NCI-H460 (cell line): Measurements from ENCODE around the gene KLF15. TPM values are rescaled to one million over a fixed set of nuclear protein-coding genes. Genes with fewer than 3 reads are reported as not detected.
A peak's percentile ranks its signal among the peaks of the same experiment; 100 is the strongest.
"Not testable (repeated sequence)": the region's sequence is repeated elsewhere in the genome, so short reads cannot be mapped to it uniquely, and the experiment has no call there.

ENCODE experiments used
- DNase-seq: peaks from one replicate; pipeline ENCODE4 v3.0.0-alpha.2; 2016; ENCODE audit warnings: low read depth; ENCODE audit errors: extremely low read depth
- total RNA-seq: library from RNA; depleted of rRNA; stranded (reverse); fragments of >200 nt; shearing (Covaris generic); gene quantifications from 2 replicates; pipeline ENCODE4 v1.2.3, GENCODE V29; 2014

KLF15 gene
- total RNA-seq, 1 experiment from 2014 or later = 1.2 TPM

DNA sequence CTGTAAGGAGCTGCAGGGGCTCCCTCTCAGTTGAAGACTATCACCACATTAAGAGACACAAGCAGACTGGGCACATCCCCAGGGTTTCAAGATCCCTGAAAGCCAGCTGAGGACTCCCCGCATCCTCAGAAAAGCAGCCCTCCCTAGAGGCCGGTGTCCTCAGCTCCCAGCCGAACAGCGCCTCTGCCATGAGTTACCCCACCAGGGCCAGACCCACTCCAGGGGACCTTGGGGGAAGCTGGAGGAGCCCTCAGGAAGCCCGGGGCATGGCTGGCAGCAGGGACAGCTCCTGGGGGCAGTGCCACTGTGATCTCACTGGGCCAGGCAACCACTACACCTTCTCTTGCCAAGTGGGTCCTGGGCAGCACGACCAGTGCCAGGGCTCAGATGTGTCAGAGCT, 8.1 kb downstream of the KLF15 start:
- no peak for DNase-seq

DNA sequence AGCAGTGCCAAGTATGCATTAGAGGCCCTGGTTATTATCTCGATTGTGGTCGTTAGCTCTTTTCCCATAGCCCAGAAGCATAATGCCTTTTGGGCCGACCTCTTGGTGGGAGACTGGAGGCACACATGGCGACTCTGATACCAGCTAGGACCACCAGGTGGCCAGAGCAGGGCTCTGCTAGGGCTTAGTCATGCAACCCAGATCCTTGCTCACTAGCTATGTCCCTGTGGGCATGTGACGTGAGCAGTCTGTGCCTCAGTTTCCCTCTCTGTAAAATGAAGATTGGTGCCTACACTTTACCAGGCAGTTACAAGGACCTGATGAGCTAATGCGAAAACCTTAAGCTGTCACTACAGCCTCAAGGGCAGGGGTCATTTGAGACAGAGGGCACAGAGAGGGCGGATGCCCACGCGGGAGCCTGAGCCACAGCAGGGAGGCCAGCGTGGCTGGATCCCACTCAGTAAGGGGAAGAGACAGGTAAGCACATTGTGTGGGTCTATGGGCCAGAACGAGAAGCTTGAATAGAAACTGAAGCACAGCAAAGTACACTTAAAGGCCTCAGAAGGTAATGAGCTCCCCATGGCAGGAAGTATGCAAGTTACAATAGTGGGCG, 8.8 kb downstream of the KLF15 start:
- DNase-seq = no peak

DNA sequence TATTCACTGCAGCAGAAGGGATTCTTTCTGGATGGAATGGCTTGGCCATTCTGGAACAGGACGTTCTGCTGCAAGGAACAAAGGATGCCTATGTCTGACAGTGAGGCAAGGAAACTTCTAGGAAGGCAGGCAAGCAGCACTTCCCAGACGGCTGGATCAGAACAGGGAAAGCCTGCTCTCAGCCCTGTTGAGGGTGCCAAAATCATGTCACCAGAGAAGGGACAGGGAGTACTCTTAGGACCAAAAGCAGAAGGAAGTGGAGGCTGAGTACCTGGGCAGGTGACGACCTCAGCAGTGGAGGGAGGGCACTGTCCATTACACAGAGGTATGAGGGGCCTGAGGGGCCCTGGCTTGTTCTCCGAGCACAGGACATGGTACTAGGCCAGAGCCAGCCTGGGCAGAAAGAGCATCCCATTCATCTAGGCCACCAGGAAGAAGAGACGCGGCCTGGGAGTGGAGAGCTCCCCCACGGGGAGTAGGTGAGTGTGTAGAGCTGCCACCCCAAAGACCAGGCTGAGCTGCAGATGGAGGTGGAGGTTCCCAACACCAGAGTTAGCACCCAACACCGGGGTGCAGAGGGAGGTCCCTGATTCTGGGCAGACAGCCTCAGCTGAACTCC, 9.6 kb downstream of the KLF15 start:
- DNase-seq = no peak

DNA sequence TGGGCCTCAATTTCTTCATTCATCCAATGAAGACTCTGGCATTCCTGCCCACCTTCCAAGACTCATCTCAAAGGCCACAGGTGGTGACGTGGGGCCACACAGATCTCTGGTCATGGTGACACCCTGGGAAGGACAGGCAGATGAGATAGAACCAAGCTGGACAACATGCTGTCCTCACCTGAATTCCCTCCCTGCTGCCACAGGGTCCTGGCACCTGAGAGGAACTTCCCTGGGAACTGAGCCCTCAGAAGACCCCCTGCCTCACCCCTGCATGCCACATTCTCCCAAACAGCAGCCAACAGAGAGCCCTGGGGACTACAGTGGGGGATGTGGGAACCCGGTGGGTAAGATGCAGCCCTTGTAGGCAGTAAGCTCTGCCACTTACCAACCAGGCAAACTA, 10.7 kb downstream of the KLF15 start:
- no peak for DNase-seq

DNA sequence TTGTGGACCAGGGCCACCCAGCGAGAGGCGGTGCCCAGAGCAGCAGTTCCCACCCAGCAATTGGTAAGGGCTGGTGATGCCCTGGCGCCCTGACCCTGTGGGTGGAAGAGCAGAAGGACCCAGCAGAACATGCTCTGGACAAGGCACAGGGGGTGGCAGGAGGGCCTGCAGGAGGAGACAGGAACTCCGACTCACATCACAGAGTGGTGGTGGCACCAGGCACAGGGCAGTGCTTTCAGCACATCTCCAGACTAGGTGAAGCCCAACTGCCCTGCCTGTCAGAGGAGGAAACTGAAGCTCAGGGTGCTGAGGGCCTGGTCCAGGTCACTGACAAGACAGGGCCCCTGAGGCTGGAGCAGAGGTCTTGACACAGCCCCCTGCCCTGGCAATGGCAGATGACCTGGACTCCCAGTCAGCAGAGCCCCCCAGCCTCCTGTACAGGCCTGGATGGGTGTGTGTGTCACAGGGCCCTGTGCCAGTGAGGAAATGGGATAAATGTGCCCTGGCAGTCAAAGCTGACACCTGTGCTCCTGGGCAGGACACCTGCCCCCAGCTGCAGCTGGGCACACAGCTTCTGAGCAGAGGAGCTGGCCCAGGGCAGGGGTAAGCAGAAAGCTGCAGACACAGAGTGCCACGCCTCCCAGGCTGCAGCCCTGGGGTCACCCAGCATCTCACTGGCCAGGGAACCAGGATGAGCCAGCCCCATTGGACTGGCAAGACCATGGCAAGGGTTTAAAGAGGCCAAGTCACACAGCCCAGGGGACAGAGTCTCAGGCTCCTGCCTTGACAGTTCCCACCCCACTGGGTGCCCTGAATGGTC, 11.4 kb downstream of the KLF15 start:
- DNase-seq = no peak

DNA sequence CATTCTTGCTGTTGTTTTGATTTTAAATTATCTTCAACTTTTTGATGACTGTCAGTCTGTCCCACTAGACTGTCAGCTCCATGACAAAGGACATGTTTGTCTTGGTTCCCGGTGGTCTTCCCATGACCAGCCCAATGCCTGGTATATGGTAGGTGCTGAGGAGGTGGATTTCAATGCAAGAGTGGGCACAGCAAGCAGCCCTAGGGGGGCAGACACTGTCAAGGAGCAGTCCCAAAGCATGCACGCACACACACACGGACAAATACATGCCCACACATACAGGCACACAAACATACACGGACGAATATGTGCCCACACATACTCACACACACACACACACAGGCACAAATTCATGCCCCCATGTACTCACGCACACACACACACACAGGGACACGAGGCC, 12.0 kb downstream of the KLF15 start:
- no peak for DNase-seq

DNA sequence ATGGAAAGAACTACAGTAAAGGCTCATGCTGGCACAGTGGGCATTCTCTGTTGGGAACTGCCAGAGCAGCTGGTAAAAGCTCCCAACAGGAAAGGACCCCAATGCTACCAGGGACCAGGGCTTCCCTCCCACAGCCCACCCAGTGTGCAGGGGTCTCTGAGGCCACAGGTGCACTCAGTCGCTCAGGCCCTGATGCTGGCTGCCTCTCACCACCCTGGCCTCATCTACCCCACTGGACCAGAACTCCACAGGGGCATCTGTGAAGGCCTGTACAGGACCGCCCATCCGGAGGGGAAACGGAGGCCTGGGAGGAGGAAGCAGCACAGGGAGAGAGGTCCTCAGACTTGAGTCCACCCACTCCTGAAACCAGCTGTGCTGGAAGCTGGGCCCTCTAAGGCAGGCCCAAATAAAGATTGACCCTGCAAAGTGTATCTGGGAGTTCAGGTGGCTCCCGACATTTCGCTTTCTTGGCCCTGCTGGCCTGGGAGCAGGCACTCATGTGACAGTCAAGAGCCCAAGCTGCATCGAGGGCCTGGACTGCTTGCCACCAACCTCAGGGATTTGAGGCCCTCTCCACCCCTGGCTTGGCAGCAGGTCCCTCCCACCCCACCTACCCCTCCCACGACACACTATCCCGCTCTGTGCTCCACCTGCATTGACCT, 12.7 kb downstream of the KLF15 start:
- no peak for DNase-seq

DNA sequence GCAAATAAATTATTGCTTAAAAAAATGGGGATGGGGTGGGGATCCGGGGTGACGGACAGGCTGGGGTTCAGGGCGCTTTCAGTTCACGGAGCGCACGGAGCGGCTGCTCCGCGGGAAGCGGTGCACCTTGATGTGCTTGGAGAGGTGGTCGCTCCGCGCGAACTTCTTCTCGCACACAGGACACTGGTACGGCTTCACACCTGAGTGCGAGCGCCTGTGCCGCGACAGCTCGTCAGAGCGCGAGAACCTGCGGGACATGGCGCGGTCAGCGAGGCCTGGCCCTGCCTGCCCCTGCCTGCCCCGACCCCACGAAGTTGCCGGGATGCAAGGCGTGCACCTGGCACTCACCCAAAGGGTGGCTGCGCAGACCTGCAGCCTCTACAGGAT, 13.6 kb downstream of the KLF15 start:
- DNase-seq = no peak

DNA sequence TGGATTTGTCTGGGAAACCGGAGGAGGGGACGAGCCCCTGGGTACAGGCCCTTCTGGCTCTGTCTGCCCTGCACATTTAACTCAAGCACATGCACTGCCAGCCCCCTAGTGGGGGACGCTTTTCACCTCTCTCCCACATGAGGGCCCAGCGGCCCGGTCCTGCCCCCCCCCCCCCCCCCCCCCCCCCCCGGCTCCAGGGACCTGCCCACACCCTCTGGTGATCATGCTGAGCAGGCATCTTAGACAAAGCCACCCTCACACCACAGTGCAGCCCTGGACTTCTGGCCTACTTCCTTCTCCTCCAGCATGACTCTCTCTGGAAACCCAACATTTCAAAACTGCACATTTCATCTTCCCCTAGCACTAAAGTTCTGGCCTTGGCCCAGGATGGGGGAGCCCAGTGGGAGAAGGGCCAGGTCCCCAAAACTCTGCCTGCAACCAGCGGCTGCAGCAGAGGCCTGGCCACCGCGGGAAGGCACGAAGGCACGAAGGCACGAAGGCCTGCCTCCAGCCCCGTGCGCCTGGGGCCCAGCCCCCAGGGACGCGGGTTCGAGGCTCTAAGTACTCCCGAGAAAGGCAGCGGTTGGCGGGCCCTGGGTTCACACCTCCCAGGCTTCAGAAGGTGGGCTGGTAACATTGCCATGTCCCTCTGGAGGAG, 14.1 kb downstream of the KLF15 start:
- DNase-seq = peak; percentile 14

DNA sequence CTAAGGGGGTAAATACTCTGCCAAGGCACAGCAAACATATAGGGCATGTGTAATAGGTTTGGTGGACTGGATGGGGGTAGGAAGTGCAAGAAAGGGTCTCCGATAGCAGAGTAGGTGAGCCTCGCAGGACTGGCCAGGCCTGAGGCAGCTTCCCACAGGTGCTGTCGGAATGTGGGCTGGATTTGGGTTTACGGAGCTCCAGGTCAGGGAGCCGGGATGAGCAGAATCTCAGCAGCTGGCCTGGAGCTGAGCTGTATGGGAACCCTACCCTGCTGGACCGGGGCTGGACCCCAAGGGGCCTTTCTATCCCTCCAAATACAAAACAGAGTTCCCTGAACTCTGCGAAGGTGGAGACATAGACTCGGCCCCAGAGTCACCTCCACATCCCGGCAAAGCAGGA, 15.0 kb downstream of the KLF15 start:
- no peak for DNase-seq

DNA sequence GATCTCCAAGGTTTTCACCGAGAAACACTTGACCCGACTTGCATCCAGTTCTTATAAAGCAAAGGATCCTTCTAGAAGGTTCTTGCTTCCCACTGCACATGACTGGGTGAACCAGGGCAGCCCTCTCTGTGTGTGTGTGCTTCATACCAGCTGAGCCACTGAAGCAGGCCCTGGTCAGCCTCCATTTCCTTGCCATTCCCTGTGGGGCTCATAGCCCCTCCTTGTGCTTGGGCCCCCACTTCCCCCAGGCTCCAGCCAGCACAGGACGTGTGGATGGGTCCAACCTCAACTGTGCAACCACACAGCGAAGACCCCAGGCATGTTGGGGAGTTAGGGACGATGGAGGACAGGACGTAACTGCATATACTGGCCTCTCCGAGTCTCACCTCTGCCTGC, 15.5 kb downstream of the KLF15 start:
- DNase-seq = no peak

DNA sequence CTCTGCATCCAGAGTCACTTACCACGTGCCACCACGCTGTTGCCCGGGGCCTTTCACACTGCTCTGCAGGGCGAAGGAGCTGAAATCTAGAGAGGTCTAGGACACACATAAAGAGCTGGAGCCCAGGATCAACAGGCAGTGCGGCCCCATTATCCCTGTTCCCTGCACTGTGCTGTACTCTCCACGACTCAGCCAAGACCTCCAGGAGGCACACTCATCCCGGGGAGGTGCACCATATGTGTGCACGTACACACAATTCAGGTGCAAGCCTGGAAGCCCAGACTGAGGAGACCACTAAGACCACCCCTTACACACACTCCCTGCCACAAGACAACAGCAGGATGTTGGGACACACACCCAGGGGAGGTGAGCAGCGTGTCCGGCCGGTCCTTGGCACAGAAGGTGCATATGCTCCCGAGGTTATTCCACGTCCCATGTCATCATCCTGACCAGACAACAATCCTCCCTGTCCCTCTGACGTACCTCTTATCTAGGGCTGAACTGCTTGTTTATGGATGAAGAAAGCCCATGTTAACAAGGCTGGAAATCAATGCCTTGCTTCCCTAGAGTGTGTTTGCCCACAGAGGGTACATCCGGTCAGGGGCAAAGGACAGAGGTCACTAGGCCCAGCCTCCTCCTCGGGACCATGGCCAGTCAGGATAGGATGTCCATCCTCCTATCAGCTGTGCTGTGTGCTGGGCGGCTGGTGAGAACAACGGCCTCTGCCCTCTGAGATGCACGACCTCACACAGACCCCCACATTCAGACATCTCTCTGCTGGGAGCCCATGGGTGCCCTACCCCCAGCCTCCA, 16.1 kb downstream of the KLF15 start:
- no peak for DNase-seq

DNA sequence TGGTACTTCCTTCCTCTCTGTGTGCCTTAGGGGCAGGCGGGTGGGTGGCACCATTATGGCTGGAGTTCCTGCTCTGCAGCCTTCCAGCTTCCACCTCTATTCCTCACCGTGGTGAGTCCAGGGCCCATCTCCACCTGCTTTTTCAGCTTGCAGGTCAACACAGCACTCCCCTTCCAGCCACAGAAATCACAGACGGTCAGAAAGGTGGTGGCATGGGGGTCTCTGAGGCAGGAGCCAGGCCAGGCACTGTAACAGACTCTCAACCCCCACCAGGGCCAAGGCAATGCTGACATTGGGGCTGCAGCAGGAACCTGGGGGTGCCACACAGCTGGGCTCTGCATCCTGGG, 16.6 kb downstream of the KLF15 start:
- no peak for DNase-seq

DNA sequence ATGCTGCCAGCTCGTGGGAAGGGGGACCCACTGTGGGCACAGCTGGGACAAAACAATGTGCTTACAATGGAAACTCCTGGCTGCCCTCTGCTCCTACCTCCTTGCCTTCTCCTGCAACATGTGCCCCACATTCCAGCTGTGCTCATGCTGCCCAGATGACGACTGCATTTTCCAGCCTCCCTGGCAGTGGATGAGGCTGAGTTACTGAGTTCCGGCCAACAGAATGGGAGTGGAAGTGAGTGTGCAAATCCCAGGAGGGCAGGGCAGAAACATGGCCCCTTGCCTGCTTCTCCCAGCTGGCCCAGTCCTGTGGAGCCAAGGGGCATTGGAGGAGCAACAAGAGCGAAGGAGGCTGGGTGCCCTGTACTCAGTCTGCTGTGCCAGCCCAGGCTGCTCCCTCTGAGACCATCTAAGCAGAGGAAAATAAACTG, 17.1 kb downstream of the KLF15 start:
- no peak for DNase-seq

DNA sequence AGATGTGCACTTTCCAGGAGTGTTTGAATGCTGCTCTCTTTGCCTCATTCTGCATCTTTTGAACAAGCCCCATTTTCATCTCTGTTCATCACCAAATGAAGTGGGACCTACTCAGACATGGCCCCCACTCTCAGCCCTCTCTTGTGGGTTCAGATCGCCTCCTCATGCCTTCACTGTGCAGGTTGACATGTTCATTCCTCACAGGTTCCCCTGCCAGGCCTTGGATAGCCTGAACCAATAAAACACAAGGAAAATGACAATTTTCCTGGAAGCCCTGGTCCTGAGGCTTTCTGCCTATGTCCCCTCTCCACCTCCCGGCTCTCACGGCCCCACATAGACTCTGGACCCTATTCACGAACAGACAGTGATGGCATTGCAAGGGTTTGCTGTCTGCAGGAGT, 17.7 kb downstream of the KLF15 start:
- DNase-seq = no peak

DNA sequence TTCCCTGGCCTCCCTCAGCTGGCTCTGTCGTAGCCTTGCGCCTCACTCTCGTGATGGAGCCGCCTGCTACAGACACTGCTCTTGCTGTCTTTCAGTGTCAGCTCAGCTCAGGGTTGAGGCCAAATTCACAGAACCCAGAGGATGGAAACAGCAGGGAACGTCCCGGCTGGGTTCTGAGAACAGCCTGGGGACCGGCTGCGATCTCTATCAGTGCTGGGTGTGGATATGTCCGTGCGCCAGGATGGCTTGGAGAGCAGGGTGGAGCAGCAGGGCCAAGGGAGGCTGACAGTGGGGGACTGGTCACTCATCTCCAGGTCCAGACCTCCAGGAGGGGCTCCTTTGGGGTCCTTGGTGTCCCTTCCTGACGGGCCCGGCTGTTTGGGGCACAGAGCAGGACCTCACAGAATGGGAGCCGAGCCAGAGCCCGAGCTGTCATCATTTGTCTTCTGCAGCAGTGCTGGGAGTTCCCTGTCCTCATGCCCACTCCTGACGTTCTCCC, 18.4 kb downstream of the KLF15 start:
- DNase-seq = no peak

DNA sequence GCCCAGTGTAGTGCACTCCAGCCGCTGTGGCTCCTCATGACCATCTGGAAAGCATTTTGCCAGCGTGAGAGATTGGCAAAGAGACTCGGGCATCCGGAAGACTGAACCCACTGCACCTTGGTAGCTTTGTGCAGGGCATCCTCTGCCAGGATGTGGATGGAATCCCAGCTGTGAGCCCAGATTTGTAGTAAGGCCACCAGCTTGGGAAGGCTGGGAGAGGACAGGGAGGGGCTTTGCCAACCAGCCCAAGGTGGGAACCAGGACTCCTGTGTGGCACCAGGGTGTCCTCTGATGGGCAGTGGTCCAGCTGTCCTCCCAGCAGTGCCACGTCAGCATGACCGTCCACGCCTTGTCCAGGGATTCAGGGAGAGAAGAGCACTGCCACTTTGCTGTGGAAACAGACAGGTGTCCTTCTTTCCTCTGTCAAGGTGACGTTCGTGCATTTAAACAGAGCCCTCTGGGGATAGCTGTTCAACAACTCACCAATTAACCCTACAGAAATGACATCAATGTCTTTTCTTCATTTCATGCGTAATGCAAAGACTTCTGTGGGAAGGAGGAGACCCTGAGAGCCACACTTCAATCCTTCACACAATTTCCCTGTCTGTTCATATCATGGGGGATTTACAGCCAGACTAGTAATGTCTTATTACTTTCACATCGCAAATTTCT, 19.1 kb downstream of the KLF15 start:
- DNase-seq = no peak

DNA sequence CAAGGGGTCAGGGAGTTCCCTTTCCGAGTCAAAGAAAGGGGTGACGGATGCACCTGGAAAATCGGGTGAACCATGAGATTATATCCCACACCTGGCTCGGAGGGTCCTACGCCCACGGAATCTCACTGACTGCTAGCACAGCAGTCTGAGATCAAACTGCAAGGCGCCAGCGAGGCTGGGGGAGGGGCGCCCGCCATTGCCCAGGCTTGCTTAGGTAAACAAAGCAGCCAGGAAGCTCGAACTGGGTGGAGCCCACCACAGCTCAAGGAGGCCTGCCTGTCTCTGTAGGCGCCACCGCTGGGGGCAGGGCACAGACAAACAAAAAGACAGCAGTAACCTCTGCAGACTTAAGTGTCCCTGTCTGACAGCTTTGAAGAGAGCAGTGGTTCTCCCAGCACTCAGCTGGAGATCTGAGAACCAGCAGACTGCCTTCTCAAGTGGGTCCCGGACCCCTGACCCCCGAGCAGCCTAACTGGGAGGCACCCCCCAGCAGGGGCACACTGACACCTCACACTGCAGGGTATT, 25.3 kb downstream of the KLF15 start:
- not testable (repeated sequence) for DNase-seq
